LHCN-M2 (cell line): Measurements from ENCODE around the gene CILP2. TPM values are rescaled to one million over a fixed set of nuclear protein-coding genes. Genes with fewer than 3 reads are reported as not detected.
A peak's percentile ranks its signal among the peaks of the same experiment; 100 is the strongest.

Experiments
- DNase-seq: peaks from one replicate; pipeline ENCODE4 v3.0.0-alpha.2; 2012; ENCODE audit warnings: low read depth
- total RNA-seq: library from RNA; depleted of rRNA; stranded (reverse); fragments of >200 nt; gene quantifications from 2 replicates; pipeline ENCODE4 v1.2.3, GENCODE V29; 2014

Gene CILP2
- total RNA-seq, 1 experiment from 2014 or later = 0.06 TPM

GRCh38 chr19:19504754-19505668 lies 33.1 kb upstream of the CILP2 start:
- no peak for DNase-seq

DNA sequence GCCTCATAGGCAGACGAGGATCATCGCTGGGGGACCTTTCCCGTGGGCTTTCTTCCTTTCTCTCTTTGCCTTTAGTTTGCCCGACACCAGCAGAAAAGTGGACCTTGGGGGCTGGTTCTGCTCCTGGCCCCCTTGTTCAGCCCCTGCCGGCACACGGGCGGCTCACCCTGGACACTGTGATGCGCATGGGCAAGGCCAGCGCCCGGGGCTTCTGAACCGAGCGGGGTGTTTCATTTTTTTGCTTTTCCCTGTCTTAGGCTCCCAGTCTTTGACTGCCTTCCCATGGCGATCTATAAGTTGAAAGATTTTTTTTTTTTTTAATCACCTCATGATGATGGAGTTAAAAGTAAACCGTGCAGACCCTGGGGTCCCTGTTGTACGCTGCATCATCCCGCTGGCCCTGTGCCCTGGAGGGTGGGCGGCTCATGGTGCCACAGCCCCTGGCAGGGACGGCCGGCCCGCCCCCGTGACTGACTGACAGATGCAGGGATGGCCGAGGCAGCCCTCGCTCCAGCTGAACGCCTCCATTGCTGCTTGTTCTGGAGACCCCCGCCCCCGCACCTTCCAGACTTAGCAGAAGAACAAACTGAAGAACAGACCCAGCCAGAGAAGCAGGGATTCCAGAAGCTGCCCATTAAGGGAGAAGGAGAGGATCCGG lies 32.3 kb upstream of the CILP2 start:
- no peak for DNase-seq

DNA sequence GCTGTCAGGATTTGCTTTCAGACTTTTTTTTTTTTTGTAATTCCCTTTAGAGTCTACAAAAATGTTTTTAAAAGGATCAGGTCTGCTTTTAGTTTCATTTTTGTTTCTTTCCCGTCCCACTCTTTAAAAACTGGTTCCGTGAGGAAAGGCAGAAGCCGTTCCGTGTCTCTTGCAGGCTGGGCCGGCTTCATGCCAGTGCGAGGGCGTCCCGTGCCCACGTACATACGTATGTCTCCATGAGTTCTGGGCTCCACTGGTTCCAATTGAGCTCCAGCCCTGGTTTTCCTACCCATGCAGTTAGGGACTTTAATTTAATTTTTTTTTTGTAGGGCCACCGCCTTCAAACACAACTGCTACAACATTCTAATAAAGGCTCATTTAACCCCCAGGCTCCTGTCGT lies 31.5 kb upstream of the CILP2 start:
- no peak for DNase-seq

DNA sequence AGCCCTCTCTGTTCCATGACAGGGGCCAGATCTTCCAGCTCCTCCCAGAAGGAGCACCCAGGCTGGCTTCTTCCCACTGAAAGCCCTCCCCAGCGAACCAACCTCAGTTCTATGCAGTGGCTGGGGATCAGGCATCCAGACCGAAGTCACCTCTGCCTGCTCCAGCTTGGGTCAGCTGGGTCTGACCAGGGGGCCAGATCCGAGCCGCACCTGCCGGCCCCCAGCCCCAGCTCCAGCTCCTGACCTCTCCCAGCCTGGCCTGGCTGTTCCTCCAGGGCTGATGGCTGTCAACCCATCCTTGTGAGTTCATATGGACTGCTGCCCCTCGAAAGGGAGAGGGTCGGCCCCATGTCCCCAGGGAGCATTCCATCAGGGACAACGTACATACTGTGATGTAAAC lies 30.7 kb upstream of the CILP2 start:
- no peak for DNase-seq

DNA sequence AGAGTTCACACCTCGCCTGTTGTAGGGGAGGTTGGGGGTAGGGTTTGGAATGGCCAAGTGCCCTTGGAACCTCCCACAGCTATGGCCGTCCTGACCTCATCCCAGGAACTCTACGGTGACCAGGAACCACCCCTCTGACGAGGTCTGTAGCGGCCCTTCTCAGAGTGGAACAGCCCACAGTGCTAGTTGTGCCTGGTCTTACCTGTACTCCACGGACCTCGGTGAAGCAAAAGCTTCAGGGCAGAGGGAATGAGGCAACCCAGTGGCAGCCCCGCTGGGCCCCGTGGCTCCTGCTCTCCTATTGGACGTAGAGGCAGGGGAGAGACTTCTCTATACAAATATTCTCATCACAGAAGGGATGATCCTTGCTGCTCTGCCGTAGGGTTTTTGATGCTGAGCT lies 29.8 kb upstream of the CILP2 start:
- DNase-seq = no peak

GRCh38 chr19:19510432-19510831 lies 27.6 kb upstream of the CILP2 start:
- no peak for DNase-seq

DNA sequence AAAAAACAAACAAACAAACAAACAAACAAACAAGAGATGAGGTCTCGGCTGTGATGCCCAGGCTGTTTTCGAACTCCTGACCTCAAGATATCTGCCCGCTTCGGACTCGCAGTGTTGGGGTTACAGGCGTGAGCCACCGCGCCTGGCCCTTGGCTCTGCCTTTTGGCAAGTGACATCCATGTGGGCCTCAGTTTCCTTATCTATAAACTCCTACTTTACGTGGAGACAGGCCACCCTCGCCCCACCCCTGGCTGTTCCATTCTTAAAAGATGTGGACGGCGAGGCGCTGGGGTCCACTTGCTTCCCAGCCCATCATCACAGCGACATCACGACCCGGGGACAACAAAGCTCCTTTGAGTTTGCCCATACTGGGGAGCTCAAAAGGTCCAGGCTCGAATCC lies 24.4 kb upstream of the CILP2 start:
- no peak for DNase-seq

- no peak for DNase-seq
Observed at GRCh38 chr19:19514215-19514657, 23.8 kb upstream of the CILP2 start.

DNA sequence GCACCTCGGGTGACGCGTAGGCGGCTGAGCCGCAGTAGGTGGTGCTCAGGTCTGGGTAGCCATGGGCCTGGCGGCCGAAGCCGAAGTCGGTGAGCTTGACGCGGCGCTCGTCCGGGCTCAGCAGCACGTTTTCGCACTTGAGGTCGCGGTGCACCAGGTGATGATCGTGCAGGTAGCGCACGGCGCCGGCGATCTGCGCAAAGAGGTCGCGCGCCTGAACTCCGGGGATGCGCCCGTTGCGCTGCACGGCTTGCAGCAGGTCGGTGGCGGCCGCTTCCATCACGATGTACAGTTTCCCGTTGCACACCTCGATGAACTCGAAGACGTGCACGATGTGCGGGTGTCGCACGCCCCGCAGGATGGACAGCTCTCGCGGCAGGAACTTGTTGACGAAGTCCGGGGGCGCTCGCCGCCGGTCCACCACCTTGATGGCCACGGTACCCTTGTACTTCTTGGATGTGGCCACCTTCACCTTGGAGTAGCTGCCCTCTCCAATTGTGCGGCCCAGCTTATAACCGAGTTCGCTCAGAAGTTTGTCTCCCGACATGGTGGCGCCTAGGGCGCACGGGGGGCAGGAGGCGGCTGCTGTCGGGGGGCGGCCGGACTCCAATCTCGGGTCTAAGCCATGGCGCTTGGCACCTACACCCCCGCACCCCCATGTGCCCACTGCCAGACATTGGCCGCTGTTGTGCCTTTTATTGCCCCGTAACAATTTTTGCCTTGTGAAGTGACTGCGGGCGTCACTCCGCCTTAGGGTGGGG lies 23.0 kb upstream of the CILP2 start, which contains the start of gene TSSK6:
TSS of gene TSSK6 (minus strand) at position 668 of the 761 bp plus-strand sequence. CDS start at position 547, 121 bp downstream.
- no peak for DNase-seq

- peak; percentile 92 for DNase-seq
Observed at GRCh38 chr19:19515642-19516519, 22.2 kb upstream of the CILP2 start, which contains the start of gene NDUFA13. TSS of gene NDUFA13 (plus strand) at chr19:19516225. CDS start at chr19:19516239, 14 bp downstream.

GRCh38 chr19:19517235-19517619 lies 20.8 kb upstream of the CILP2 start:
- DNase-seq = no peak

DNA sequence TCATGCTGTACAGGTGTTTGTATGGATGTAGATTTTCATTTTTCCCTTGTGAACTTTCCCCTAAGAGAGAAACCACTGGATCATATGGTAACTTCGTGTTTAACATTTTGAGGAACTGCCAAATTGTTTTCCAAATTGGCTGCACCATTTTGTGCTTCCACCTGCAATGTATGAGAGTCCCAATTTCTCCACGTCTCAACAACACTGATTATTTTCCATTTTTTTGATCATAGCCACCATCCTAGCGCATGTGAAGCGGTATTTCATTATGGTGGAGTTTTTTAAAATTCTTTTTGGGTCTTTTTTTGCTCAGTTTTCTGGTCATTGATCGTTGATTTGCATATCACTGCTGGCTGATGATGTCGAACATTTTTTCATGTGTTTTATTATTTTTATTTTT lies 17.1 kb upstream of the CILP2 start:
- DNase-seq = no peak

GRCh38 chr19:19523177-19523576 lies 14.9 kb upstream of the CILP2 start:
- DNase-seq = no peak

- no peak for DNase-seq
Observed at GRCh38 chr19:19524053-19524452, 14.0 kb upstream of the CILP2 start.

DNA sequence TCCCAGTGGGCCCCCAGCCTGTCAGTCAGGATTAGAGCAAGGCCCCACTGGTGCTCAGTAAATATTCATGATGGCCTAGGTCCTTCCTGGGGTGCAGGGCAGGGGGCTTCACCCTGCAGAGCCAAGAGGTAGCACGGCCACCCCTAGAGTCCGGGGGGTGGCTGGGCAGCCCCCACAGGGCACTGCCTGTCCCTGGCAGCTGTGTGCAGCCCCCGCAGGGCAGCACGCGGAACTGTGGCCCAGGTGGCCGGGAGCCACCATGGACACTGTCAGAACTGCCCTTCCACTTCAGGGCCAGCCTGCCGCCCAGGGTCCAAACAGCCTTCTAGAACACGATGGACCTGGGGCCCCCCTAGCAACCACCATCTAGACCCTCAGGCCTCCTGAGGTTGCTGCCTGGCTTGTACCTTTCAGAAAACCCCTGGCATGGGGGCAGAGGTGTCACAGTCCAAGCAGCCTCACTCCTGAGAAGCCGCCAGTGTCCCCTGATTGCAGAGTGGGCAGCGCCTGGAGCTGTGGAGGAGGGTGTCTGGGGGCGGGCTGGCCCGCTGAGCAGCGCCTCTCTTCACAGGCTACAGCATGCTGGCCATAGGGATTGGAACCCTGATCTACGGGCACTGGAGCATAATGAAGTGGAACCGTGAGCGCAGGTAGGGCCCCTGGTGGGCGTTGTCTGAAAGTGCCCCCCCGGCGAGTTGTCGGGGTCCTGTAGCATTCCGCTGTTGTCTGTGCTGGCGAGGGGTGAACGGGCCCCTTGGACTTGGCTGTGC lies 12.3 kb upstream of the CILP2 start:
- DNase-seq = no peak

GRCh38 chr19:19526581-19527370 lies 11.3 kb upstream of the CILP2 start:
- no peak for DNase-seq

DNA sequence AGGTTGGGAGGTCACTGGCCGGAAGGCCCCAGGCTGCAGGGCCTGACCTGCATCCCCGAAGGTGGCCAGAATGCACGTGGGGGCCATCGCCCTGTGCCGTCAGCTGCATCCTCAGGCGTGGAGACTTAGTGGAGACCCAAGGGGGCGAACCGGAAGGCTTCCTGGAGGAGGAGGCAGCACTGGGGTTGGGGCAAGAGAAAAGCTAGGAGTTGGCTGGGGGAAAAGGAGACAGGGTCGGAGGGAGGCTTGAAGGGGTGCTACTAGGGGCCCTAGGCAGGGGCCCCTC lies 10.8 kb upstream of the CILP2 start:
- DNase-seq = no peak

DNA sequence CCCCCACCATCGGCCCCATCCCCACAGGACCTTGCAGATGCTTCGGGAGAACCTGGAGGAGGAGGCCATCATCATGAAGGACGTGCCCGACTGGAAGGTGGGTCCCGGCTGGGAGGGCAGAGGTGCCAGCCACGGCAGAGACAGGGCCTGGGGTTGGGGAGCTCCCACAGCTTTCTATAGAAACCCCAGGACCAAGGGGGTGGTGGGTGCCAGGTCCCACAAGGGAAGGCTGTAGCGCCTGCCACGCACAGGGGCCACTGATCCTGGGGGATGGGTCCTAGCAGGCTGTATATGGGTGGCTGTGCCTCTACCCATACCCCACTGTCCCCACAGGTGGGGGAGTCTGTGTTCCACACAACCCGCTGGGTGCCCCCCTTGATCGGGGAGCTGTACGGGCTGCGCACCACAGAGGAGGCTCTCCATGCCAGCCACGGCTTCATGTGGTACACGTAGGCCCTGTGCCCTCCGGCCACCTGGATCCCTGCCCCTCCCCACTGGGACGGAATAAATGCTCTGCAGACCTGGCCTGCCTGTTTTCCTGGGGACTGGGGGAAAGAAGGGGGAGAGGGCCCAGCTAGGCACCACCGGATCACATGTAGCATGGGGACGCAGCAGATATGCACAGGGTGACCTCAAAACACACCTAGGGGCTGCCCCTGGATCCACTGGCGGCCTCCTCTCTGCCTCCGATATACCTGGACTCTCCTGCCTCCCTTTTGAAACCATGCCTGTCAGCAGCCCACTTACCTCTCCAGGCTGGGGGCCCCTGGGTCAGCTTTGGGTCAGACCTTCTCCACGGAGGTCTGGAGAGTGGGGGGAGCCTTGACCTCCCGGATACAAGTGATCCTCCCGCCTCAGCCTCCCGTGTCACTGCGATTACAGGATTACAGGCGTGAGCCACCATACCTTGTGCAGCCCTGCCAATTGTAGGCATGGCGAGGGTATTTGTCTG lies 10.1 kb upstream of the CILP2 start:
- no peak for DNase-seq
